Right lobe of liver (tissue), 6 donors: ENCODE data around the gene CCDC81. TPM values are rescaled to one million over a fixed set of nuclear protein-coding genes. Genes with fewer than 3 reads are reported as not detected.

Experiments
- ATAC-seq, 4 donors: fragments of 200-7000 bp; cut with Tn5 transposase; one replicate each; pipeline ENCODE4 v1.9.1; 2020; ENCODE audit warnings: mild to moderate bottlenecking in 4 of 4, moderate library complexity in 4 of 4
- DNase-seq, 3 donors: peaks; one replicate each; pipeline ENCODE4 v3.0.0-alpha.2; 2020
- H3K27ac ChIP-seq, 3 donors: fragments of 200-600 bp; one replicate each; pipeline ENCODE4 v1.8.0; 2022
- H3K27me3 ChIP-seq, 2 donors: fragments of 200-600 bp; one replicate each; pipeline ENCODE4 v1.8.0; 2022
- H3K36me3 ChIP-seq, 4 donors: fragments of 200-600 bp; sonication (generic) in 1 of 4; one replicate each; pipeline versions ENCODE4 v1.5.1 to v1.8.0; 2017 to 2022; ENCODE audit warnings: control low read depth in 1 of 4
- H3K4me1 ChIP-seq, 4 donors: fragments of 200-600 bp; sonication (generic) in 1 of 4; one replicate each; pipeline versions ENCODE4 v1.5.1 to v1.8.0; 2017 to 2022; ENCODE audit warnings: control low read depth in 1 of 4
- H3K4me3 ChIP-seq, 3 donors: fragments of 200-600 bp; one replicate each; pipeline ENCODE4 v1.8.0; 2022
- H3K9me3 ChIP-seq, 4 donors: fragments of 200-600 bp; sonication (generic) in 1 of 4; one replicate each; pipeline versions ENCODE4 v1.5.1 to v1.8.0; 2017 to 2022; ENCODE audit warnings: control low read depth in 1 of 4
- POLR2A ChIP-seq: fragments of 450-650 bp; IDR thresholded peaks from one replicate; pipeline ENCODE4 v1.6.1; 2017; ENCODE audit warnings: antibody characterized with exemption, mild to moderate bottlenecking
- WGBS: methylation state at CpG from one replicate; pipeline ENCODE4 v1.1.6; 2018; ENCODE audit warnings: low coverage, low lambda C conversion rate; ENCODE audit not compliant: insufficient coverage; ENCODE audit errors: missing lambda C conversion rate; 5-methylcytosine and 5-hydroxymethylcytosine counted together
- intact Hi-C, 2 donors: fragments of 100-400 bp; cut with DNase I; formaldehyde crosslinking; loops; one replicate each; pipeline versions ENCODE4 v1.11.2 to v1.14.1; 2022
- total RNA-seq, 6 experiments: library from RNA; depleted of rRNA in 2 of 6; stranded (reverse); fragments of >200 nt in 2 of 6; fragmentation: NEBNext Ultra II Directional in 3 of 6; extraction: Animal tissue kit (Norgen Biotek cat#: 25700) in 3 of 6; gene quantifications; one replicate each; pipeline versions ENCODE4 v1.1.0 to v1.2.4, GENCODE V29; 2016 to 2023
- TF ChIP-seq, protein P1 (sequence below), 4 donors: fragments of 200-600 bp in 3 of 4; fragments of 450-650 bp in 1 of 4; IDR thresholded peaks; one replicate each; pipeline versions ENCODE4 v1.5.1 to v1.8.0; 2016 to 2022; ENCODE audit warnings: antibody characterized with exemption in 4 of 4, mild to moderate bottlenecking in 2 of 4
- donor health status: DM: no; HTN: yes; CAD: no.
- donor health status: DM: no; HTN: no; CAD: no.
- donor health status: DM: no; HTN: no; CAD: no.
- donor health status: DM: no; HTN: yes; CAD: no.
- donor health status: DM: no; HTN: yes; CAD: no.

The CCDC81 gene
- total RNA-seq, 6 experiments from 2014 or later = 0.12 to 1.6 (median 0.55) TPM; not detected in 1

DNA sequence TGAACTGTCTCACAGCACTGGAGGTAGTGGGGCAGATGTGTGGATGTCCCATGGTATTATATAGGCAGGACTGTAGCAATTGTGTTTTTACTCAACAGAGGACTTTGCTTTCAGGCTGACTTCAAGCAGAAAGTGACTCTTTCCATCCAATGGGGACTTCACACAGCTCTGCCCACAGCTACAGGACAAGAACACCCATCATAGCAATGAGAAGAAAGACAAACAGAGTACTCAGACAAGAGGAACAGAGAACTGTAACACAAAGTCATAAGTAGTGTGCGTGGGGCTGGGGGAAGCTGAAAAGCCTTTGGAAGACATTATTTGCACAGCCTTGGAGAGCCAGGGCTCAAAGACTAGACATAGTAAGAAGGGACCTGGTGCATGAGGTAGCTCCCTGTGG lies 70.3 kb downstream of the CCDC81 start:
- no peaks in the 10 kb centered on the region for H3K27me3 ChIP-seq
- H3K9me3 ChIP-seq = no peaks in the 10 kb centered on the region
- TF ChIP-seq POLR2A = no peak
- TF ChIP-seq, protein P1, sequence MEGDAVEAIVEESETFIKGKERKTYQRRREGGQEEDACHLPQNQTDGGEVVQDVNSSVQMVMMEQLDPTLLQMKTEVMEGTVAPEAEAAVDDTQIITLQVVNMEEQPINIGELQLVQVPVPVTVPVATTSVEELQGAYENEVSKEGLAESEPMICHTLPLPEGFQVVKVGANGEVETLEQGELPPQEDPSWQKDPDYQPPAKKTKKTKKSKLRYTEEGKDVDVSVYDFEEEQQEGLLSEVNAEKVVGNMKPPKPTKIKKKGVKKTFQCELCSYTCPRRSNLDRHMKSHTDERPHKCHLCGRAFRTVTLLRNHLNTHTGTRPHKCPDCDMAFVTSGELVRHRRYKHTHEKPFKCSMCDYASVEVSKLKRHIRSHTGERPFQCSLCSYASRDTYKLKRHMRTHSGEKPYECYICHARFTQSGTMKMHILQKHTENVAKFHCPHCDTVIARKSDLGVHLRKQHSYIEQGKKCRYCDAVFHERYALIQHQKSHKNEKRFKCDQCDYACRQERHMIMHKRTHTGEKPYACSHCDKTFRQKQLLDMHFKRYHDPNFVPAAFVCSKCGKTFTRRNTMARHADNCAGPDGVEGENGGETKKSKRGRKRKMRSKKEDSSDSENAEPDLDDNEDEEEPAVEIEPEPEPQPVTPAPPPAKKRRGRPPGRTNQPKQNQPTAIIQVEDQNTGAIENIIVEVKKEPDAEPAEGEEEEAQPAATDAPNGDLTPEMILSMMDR (IDR thresholded peaks at IDR 0.05) = no peak
- H3K4me3 ChIP-seq = no peak overlapping the region
- 83% methylated on average over 1 of the region's 1 CpG for WGBS
- ATAC-seq (no peak), DNase-seq (no peak)
- intact Hi-C loops = loop anchor here in 1 of 2 donors (10.0 kb wide), 1 partner anchor 370 kb away; no protein-coding TSS in a partner anchor
- H3K4me1 ChIP-seq = no peaks in the 10 kb centered on the region
- H3K27ac ChIP-seq = no peak overlapping the region
- no peaks in the 10 kb centered on the region for H3K36me3 ChIP-seq

DNA sequence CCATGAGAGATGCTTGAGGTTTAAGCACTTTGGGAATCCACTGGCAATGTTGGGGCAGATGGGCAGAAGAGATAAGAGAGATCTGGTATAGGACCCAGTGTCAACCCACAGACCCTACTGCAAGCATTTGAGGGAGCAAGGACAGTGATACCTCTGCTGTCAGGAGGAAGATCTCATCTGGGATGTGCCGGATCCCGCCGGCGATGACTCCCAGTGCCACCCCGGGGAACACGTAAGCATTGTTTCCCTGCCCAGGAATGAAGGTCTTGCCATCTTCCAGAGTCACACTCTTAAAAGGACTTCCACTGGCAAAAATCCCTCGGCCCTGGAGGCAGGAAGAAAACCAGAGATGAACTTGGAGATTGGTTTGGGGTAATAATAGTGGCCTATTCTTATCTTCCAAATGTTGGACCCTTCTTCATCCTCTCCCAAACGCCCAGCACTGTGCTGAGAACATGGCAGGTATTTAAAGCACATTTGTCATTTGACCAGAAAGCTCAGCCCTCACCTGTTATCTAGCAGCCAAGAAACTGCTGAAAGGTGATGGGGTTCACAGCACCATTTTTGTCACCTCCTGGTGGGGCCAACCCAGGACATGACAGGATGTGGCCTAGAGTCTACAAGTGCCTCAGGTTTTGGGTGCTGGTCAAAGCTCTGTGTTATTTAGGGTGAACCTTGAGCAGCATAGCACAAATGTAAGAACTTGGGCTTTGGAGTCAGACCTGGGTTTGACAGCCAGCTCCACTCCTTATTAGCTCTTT lies 71.7 kb downstream of the CCDC81 start:
- no peak overlapping the region for H3K4me3 ChIP-seq
- intact Hi-C loops = loop anchor here in 1 of 2 donors (10.0 kb wide), 1 partner anchor 368 kb away; no protein-coding TSS in a partner anchor
- no peak for TF ChIP-seq POLR2A
- TF ChIP-seq, protein P1 (IDR thresholded peaks at IDR 0.05) = no peak
- no peak overlapping the region for H3K27ac ChIP-seq
- no peak for ATAC-seq
- no peaks in the 10 kb centered on the region for H3K27me3 ChIP-seq
- H3K9me3 ChIP-seq = no peaks in the 10 kb centered on the region
- DNase-seq = no peak
- no peaks in the 10 kb centered on the region for H3K4me1 ChIP-seq
- 100% methylated on average over 1 of the region's 8 CpGs for WGBS
- no peaks in the 10 kb centered on the region for H3K36me3 ChIP-seq

DNA sequence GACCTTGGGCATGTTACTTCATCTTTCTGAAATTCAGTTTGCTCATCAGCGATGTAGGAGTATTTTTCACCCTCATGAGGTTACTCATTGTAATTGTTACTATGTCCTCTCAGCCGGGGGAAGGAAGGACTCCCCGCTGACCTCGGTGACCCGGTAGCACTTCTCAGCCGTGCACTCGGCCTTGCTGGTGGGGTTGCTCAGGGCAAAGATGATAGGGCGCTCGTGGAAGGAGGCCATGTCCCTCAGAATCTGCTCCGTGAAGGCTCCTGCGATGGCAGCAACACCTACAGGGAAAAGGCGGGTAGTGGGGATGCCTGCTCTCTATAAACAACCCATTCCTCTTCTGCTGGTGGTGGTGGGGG lies 72.2 kb downstream of the CCDC81 start:
- no peaks in the 10 kb centered on the region for H3K36me3 ChIP-seq
- H3K4me3 ChIP-seq = no peak overlapping the region
- ATAC-seq = no peak
- H3K27ac ChIP-seq = no peak overlapping the region
- WGBS = 86% methylated on average over 7 of the region's 12 CpGs
- no peaks in the 10 kb centered on the region for H3K9me3 ChIP-seq
- no peaks in the 10 kb centered on the region for H3K27me3 ChIP-seq
- H3K4me1 ChIP-seq = no peaks in the 10 kb centered on the region
- no peak for DNase-seq
- TF ChIP-seq, protein P1 (IDR thresholded peaks at IDR 0.05) = no peak
- TF ChIP-seq POLR2A = no peak
- intact Hi-C loops = loop anchor here in 1 of 2 donors (10.0 kb wide), 1 partner anchor 368 kb away; no protein-coding TSS in a partner anchor

DNA sequence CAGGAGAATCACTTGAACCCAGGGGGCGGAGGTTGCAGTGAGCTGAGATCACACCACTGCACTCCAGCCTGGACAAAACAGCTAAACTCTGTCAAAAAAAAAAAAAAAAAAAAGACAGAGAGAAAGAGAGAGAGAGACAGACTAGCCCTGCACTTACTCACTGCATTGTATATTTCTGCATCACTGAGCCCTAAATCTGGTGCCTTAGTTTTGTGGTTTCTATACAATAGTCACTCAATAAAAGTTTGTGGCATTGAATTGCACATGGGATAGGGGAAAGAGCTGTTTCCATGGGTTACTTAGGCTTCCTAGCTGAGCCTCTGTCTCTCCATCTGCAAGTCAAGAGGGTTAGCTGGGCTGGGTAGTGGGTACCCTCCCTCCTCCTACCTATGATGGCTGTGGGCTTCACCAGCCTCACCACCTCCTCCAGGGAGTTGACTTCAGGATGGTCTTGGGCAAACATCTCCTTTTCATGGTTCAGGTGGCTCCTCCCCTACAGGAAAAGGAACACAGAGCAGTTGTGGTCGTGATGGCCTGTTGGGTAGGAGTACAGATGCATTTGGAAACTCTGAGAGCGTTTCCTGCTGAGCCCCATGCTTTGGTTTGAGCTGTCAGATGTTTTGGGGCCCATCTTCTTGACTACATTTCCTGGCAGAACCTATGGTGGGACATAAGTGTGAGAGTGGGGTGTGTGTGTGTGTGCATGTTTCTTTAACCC lies 73.2 kb downstream of the CCDC81 start:
- 77% methylated on average over 3 of the region's 3 CpGs for WGBS
- H3K36me3 ChIP-seq = no peaks in the 10 kb centered on the region

More for the DNA sequence above, 73.2 kb downstream of the CCDC81 start:
- TF ChIP-seq POLR2A = no peak
- TF ChIP-seq, protein P1 (IDR thresholded peaks at IDR 0.05) = no peak
- Histone ChIP-seq H3K9me3 (no peaks in the 10 kb centered on the region), H3K4me3 (no peak overlapping the region), H3K4me1 (no peaks in the 10 kb centered on the region), H3K27me3 (no peaks in the 10 kb centered on the region), H3K27ac (no peak overlapping the region)
- intact Hi-C loops = loop anchor here in 1 of 2 donors (10.0 kb wide), 1 partner anchor 367 kb away; no protein-coding TSS in a partner anchor
- DNase-seq = no peak
- no peak for ATAC-seq
